ENCODE measurements around the gene ACHE. TPM values are rescaled to one million over a fixed set of nuclear protein-coding genes. Genes with fewer than 3 reads are reported as not detected.

ACHE gene
- 0.31 TPM in 1 of 2 replicates, not detected in the other for total RNA-seq

GRCh38 chr7:100895701-100895955 is at the start of gene ACHE:
TSS of gene ACHE (minus strand) at chr7:100895888. CDS start at chr7:100894232, 1,656 bp downstream.

GRCh38 chr7:100888988-100889750 is 6.5 kb downstream of the ACHE start, which contains the start of gene UFSP1:
TSS of gene UFSP1 (minus strand) at chr7:100889715. CDS start at chr7:100889271, 444 bp downstream.

GRCh38 chr7:100874577-100875355 is 20.9 kb downstream of the ACHE start, which contains the start of gene SRRT:
TSS of gene SRRT (plus strand) at chr7:100875103. CDS start at chr7:100875591, 488 bp downstream.

GRCh38 chr7:100867040-100867775 is 28.5 kb downstream of the ACHE start, which contains the start of gene TRIP6:
TSS of gene TRIP6 (plus strand) at chr7:100867387. CDS start at chr7:100867498, 111 bp downstream.

GRCh38 chr7:100852048-100852872 is 43.4 kb downstream of the ACHE start, which contains the start of gene SLC12A9:
TSS of gene SLC12A9 (plus strand) at chr7:100852713. CDS start at chr7:100854198, 1,485 bp downstream.

Other genes with a start within 250 kb of the ACHE start
- gene ACTL6B, start 239.4 kb downstream of the ACHE start, total RNA-seq = not detected in 2 replicates
- 257 and 267 TPM in 2 replicates for gene GNB2, start 222.1 kb downstream of the ACHE start, total RNA-seq
- gene GIGYF1, start 201.6 kb downstream of the ACHE start, total RNA-seq = 7.9 and 9.4 TPM in 2 replicates
- gene POP7, start 189.8 kb downstream of the ACHE start, total RNA-seq = 40.1 and 58.6 TPM in 2 replicates
- not detected in 2 replicates for gene EPO, start 175.4 kb downstream of the ACHE start, total RNA-seq
- gene ZAN, start 162.3 kb downstream of the ACHE start, total RNA-seq = under 0.01 TPM in 1 of 2 replicates, not detected in the other
- gene EPHB4, start 68.4 kb downstream of the ACHE start, total RNA-seq = 81.7 and 95.8 TPM in 2 replicates
- 16.4 and 18.4 TPM in 2 replicates for gene SLC12A9, start 43.2 kb downstream of the ACHE start, total RNA-seq
- gene TRIP6, start 28.5 kb downstream of the ACHE start, total RNA-seq = 151 and 191 TPM in 2 replicates
- 44.3 and 90.3 TPM in 2 replicates for gene SRRT, start 20.8 kb downstream of the ACHE start, total RNA-seq
- gene UFSP1, start 6.2 kb downstream of the ACHE start, total RNA-seq = 3.0 and 6.3 TPM in 2 replicates
- gene MUC3A, start 53.6 kb upstream of the ACHE start, total RNA-seq = not detected in 2 replicates
- 1.7 TPM in 1 of 2 replicates, not detected in the other for gene MUC12, start 73.7 kb upstream of the ACHE start, total RNA-seq
- not detected in 2 replicates for gene MUC17, start 124.2 kb upstream of the ACHE start, total RNA-seq
- gene TRIM56, start 189.6 kb upstream of the ACHE start, total RNA-seq = 6.0 and 13.6 TPM in 2 replicates
- gene SERPINE1, start 231.2 kb upstream of the ACHE start, total RNA-seq = 244 and 431 TPM in 2 replicates

Measured in hair follicular keratinocyte (primary cell).